Activated naive CD4-positive, alpha-beta T cell treated with anti-CD3 and anti-CD28 coated beads, Interleukin-2, amount 50 U/mL, for 24 hours (primary cell): ENCODE data around the gene ELOVL6.
"Not testable (repeated sequence)": the region's sequence is repeated elsewhere in the genome, so short reads cannot be mapped to it uniquely, and the experiment has no call there.

Experiments used
- H3K27ac Mint-ChIP-seq: one replicate; pipeline ENCODE4 v1.8.0; 2021; ENCODE audit warnings: mild to moderate bottlenecking, mixed read lengths
- H3K27me3 Mint-ChIP-seq: one replicate; pipeline ENCODE4 v1.8.0; 2021; ENCODE audit warnings: mixed read lengths
- H3K36me3 Mint-ChIP-seq: one replicate; pipeline ENCODE4 v1.8.0; 2021; ENCODE audit warnings: mixed read lengths
- H3K4me1 Mint-ChIP-seq: one replicate; pipeline ENCODE4 v1.8.0; 2021; ENCODE audit warnings: mixed read lengths
- H3K4me3 Mint-ChIP-seq: one replicate; pipeline ENCODE4 v1.8.0; 2021; ENCODE audit warnings: mild to moderate bottlenecking, mixed read lengths
- H3K9me3 Mint-ChIP-seq: one replicate; pipeline ENCODE4 v1.8.0; 2021; ENCODE audit warnings: mixed read lengths

ELOVL6 gene

GRCh38 chr4:110198435-110199416, at the start of gene ELOVL6:
TSS of gene ELOVL6 (minus strand) at chr4:110198615. CDS start at chr4:110198335, 280 bp downstream.
- H3K4me1 Mint-ChIP-seq, result peaks cover 25% of the 10 kb centered on the region
- peak within 1 kb of the TSS; percentile 99 for H3K27ac Mint-ChIP-seq
- H3K36me3 Mint-ChIP-seq, result peaks cover 3% of the 10 kb centered on the region
- H3K4me3 Mint-ChIP-seq, result peak within 1 kb of the TSS; percentile 99
- H3K27me3 Mint-ChIP-seq, result no peaks in the 10 kb centered on the region
- H3K9me3 Mint-ChIP-seq, result no peaks in the 10 kb centered on the region

DNA sequence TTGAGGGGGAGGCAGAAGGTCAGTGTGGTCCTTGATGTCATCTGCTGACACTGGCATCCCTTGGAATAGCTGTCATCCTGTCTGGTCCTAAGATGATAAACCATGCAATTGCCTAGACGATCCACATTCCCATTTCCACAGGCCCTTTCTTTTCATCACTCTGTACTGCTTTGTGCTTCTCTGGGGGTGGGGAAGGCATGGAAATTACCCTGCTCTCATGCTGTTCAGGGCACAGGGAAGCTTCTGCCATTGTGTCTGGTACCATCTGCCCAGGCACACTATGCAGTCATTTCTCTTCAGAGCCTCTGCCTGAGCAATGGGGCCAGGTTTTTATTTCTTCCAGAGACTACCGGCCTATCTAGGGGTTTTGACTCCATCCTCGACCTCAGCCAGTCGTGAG, 49.7 kb upstream of the ELOVL6 start:
- peaks cover 4% of the 10 kb centered on the region for H3K27me3 Mint-ChIP-seq
- no peak overlapping the region for H3K27ac Mint-ChIP-seq
- no peaks in the 10 kb centered on the region for H3K36me3 Mint-ChIP-seq
- no peaks in the 10 kb centered on the region for H3K4me1 Mint-ChIP-seq
- H3K4me3 Mint-ChIP-seq, result no peak overlapping the region
- no peaks in the 10 kb centered on the region for H3K9me3 Mint-ChIP-seq

DNA sequence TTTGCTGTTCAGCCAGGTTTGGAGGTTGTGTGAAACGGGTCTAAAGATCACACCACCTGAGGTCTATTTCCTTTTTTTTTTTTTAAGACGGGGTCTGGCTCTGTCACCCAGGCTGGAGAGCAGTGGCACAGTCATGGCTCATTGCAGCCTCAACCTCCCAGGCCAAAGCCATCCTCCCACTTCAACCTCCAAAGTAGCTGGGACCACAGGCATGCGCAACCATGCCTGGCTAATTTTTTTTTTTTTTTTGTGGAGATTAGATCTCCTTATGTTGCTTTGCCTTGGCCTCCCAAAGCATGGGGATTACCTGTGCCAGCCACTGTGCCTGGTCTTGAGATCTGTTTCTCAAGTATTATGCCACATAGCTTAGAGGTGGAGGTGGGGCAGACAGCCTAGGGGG, 49.2 kb upstream of the ELOVL6 start:
- Mint-ChIP-seq H3K27ac (no peak overlapping the region), H3K36me3 (no peaks in the 10 kb centered on the region), H3K27me3 (peaks cover 4% of the 10 kb centered on the region), H3K4me1 (no peaks in the 10 kb centered on the region), H3K9me3 (no peaks in the 10 kb centered on the region), H3K4me3 (no peak overlapping the region)

- Mint-ChIP-seq H3K27me3 (peaks cover 4% of the 10 kb centered on the region), H3K27ac (no peak overlapping the region), H3K4me3 (no peak overlapping the region), H3K36me3 (no peaks in the 10 kb centered on the region), H3K9me3 (no peaks in the 10 kb centered on the region), H3K4me1 (no peaks in the 10 kb centered on the region)
These were observed 47.2 kb upstream of the ELOVL6 start for GRCh38 chr4:110245577-110245976.

GRCh38 chr4:110236324-110236723, 37.9 kb upstream of the ELOVL6 start:
- H3K9me3 Mint-ChIP-seq, result no peaks in the 10 kb centered on the region
- no peaks in the 10 kb centered on the region for H3K4me1 Mint-ChIP-seq
- H3K27me3 Mint-ChIP-seq, result peaks cover 3% of the 10 kb centered on the region
- no peak overlapping the region for H3K27ac Mint-ChIP-seq
- H3K36me3 Mint-ChIP-seq, result no peaks in the 10 kb centered on the region
- no peak overlapping the region for H3K4me3 Mint-ChIP-seq

DNA sequence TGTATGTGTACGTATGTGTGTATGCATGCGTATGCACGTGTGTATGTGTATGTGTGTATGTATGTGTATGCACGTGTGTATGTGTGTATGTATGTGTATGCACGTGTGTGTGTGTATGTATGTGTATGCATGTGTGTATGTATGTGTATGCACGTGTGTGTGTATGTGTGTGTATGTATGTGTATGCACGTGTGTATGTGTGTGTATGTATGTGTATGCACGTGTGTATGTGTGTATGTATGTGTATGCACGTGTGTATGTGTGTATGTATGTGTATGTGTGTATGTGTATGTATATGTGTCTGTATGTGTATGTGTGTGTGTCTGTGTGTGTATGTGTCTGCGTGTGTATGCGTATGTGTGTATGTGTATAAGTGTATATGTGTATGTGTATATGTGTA, 35.2 kb upstream of the ELOVL6 start:
- not testable (repeated sequence) for H3K36me3 Mint-ChIP-seq, H3K27ac Mint-ChIP-seq, H3K4me3 Mint-ChIP-seq, H3K27me3 Mint-ChIP-seq, H3K9me3 Mint-ChIP-seq, H3K4me1 Mint-ChIP-seq

DNA sequence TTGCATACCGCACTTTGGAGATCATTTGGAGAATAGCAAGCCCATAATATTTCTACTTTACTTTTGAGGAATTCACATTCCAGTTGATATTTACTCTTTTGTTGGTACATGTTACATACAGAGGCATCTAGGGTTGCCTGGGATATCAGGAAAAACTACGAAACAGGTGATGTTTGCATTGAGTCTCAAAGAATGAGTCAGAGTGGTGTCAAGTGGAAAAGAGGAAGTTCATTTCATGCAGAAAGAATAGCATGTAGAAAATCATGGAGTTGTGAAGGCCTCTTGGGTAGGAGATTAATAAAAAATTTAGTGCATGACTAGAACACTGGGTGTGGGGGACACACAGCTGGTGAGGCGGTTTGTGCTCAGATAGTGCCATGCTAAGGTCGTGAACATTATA, 33.5 kb upstream of the ELOVL6 start:
- H3K27me3 Mint-ChIP-seq, result no peaks in the 10 kb centered on the region
- H3K27ac Mint-ChIP-seq, result no peak overlapping the region
- no peaks in the 10 kb centered on the region for H3K9me3 Mint-ChIP-seq
- H3K4me3 Mint-ChIP-seq, result no peak overlapping the region
- no peaks in the 10 kb centered on the region for H3K36me3 Mint-ChIP-seq
- no peaks in the 10 kb centered on the region for H3K4me1 Mint-ChIP-seq

- Mint-ChIP-seq H3K36me3 (no peaks in the 10 kb centered on the region), H3K27me3 (no peaks in the 10 kb centered on the region), H3K4me1 (no peaks in the 10 kb centered on the region), H3K4me3 (no peak overlapping the region), H3K9me3 (no peaks in the 10 kb centered on the region), H3K27ac (no peak overlapping the region)
These were observed 30.9 kb upstream of the ELOVL6 start for GRCh38 chr4:110229266-110229665.

DNA sequence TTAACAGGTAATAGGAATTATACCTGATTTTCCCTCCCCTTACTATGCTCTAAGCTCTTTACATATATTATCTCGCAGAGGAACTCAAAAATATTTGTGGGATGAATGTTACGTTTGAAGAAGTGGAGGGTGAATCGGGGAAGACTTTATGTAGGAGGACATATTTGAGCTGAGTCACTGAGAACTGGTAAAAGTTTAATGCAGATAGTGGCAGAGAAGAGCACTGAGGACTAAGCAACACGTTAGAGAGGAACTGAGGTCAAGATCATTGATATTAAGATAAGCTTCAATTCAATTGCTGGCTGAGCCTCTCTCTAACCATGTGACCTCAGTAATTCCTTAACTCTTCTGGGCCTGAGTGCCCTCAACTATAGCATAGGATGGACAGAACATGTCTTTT, 26.4 kb upstream of the ELOVL6 start:
- Mint-ChIP-seq H3K36me3 (no peaks in the 10 kb centered on the region), H3K9me3 (no peaks in the 10 kb centered on the region), H3K4me1 (no peaks in the 10 kb centered on the region)

DNA sequence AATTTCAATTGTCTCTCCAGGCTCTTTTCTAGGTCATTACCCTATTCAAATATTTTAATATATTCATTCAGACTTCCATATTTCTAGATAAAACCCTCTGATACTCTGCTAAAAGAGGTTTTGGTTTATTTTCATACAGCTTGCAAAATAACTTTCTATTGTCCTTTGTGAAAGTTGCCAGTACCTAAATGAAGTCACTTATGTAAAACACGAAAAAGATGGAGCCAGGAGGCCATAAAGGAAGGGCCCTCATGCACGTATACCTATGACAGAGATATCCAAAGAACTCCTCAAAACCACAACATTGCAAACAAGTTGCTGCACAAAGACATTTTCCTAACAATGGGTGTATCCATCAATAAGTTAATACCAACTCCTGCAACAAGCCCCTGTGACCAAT, 25.7 kb upstream of the ELOVL6 start:
- no peaks in the 10 kb centered on the region for H3K36me3 Mint-ChIP-seq
- H3K9me3 Mint-ChIP-seq, result no peaks in the 10 kb centered on the region
- no peak overlapping the region for H3K27ac Mint-ChIP-seq
- no peaks in the 10 kb centered on the region for H3K4me1 Mint-ChIP-seq
- H3K27me3 Mint-ChIP-seq, result peaks cover 1% of the 10 kb centered on the region
- H3K4me3 Mint-ChIP-seq, result no peak overlapping the region

More for the DNA sequence above, 26.4 kb upstream of the ELOVL6 start:
- Mint-ChIP-seq H3K27ac (no peak overlapping the region), H3K27me3 (no peaks in the 10 kb centered on the region), H3K4me3 (no peak overlapping the region)

- H3K4me3 Mint-ChIP-seq, H3K27me3 Mint-ChIP-seq, H3K27ac Mint-ChIP-seq, H3K4me1 Mint-ChIP-seq, H3K36me3 Mint-ChIP-seq, H3K9me3 Mint-ChIP-seq: not testable (repeated sequence)
These were observed 20.5 kb upstream of the ELOVL6 start for GRCh38 chr4:110218935-110219334.

DNA sequence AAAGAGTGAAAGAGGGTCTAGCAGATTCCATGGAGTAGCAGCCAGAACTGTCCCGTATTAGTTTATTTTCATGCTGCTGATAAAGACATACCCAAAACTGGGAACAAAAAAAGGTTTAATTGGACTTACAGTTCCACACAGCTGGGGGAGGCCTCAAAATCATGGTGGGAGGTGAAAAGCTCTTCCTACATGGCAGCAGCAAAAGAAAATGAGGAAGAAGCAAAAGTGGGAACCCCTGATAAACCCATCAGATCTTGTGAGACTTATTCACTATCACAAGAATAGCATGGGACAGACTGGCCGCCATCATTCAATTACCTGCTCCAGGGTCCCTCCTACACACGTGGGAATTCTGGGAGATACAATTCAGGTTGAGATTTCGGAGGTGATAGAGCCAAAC, 18.8 kb upstream of the ELOVL6 start:
- H3K4me3 Mint-ChIP-seq, H3K27me3 Mint-ChIP-seq, H3K9me3 Mint-ChIP-seq, H3K27ac Mint-ChIP-seq, H3K4me1 Mint-ChIP-seq, H3K36me3 Mint-ChIP-seq: not testable (repeated sequence)

GRCh38 chr4:110216129-110216528, 17.7 kb upstream of the ELOVL6 start:
- H3K9me3 Mint-ChIP-seq, result no peaks in the 10 kb centered on the region
- no peaks in the 10 kb centered on the region for H3K36me3 Mint-ChIP-seq
- peaks cover 4% of the 10 kb centered on the region for H3K4me1 Mint-ChIP-seq
- no peak overlapping the region for H3K27ac Mint-ChIP-seq
- peaks cover 6% of the 10 kb centered on the region for H3K27me3 Mint-ChIP-seq
- H3K4me3 Mint-ChIP-seq, result no peak overlapping the region

- H3K36me3 Mint-ChIP-seq, result no peaks in the 10 kb centered on the region
- no peaks in the 10 kb centered on the region for H3K9me3 Mint-ChIP-seq
- H3K4me1 Mint-ChIP-seq, result peaks cover 5% of the 10 kb centered on the region
- no peak overlapping the region for H3K4me3 Mint-ChIP-seq
- H3K27me3 Mint-ChIP-seq, result peaks cover 2% of the 10 kb centered on the region
- H3K27ac Mint-ChIP-seq, result no peak overlapping the region
These were observed 13.3 kb upstream of the ELOVL6 start for GRCh38 chr4:110211770-110212061.

GRCh38 chr4:110211007-110211769, 12.8 kb upstream of the ELOVL6 start:
- no peak overlapping the region for H3K4me3 Mint-ChIP-seq
- H3K27me3 Mint-ChIP-seq, result peaks cover under 1% of the 10 kb centered on the region
- peaks cover 5% of the 10 kb centered on the region for H3K4me1 Mint-ChIP-seq
- H3K36me3 Mint-ChIP-seq, result no peaks in the 10 kb centered on the region
- no peaks in the 10 kb centered on the region for H3K9me3 Mint-ChIP-seq
- H3K27ac Mint-ChIP-seq, result peak overlapping the region; percentile 30

- Mint-ChIP-seq H3K9me3 (no peaks in the 10 kb centered on the region), H3K27ac (no peak overlapping the region), H3K27me3 (no peaks in the 10 kb centered on the region), H3K36me3 (no peaks in the 10 kb centered on the region), H3K4me1 (peaks cover 5% of the 10 kb centered on the region), H3K4me3 (no peak overlapping the region)
These were observed 10.0 kb upstream of the ELOVL6 start for GRCh38 chr4:110208419-110208818.
